Aorta (tissue), 5 donors: Measurements from ENCODE around the gene OR2T3. TPM values are rescaled to one million over a fixed set of nuclear protein-coding genes. Genes with fewer than 3 reads are reported as not detected.
"Not testable (repeated sequence)": the region's sequence is repeated elsewhere in the genome, so short reads cannot be mapped to it uniquely, and the experiment has no call there.

Experiments
- ATAC-seq: fragments of 200-7000 bp; cut with Tn5 transposase; one replicate; pipeline ENCODE4 v1.9.1; 2022; ENCODE audit warnings: moderate library complexity; ENCODE audit not compliant: low FRiP score
- DNase-seq, 2 donors: peaks; one replicate each; pipeline ENCODE4 v3.0.0-alpha.2; 2020
- H3K27ac ChIP-seq, 2 donors: one replicate each; pipeline ENCODE4 v1.5.1; 2013; ENCODE audit warnings: low read length in 2 of 2, mild to moderate bottlenecking in 2 of 2, moderate library complexity in 2 of 2, control low read depth in 1 of 2, inconsistent platforms in 1 of 2, low read depth in 1 of 2
- H3K27me3 ChIP-seq, 2 donors: one replicate each; pipeline ENCODE4 v1.6.1; 2013; ENCODE audit warnings: control low read depth in 1 of 2, low read length in 1 of 2, mild to moderate bottlenecking in 1 of 2, moderate library complexity in 1 of 2; ENCODE audit not compliant: insufficient read depth in 2 of 2, control insufficient read depth in 1 of 2
- H3K36me3 ChIP-seq, 2 donors: one replicate each; pipeline ENCODE4 v1.6.1; 2013; ENCODE audit warnings: control low read depth in 1 of 2, low read length in 1 of 2, mild to moderate bottlenecking in 1 of 2; ENCODE audit not compliant: insufficient read depth in 2 of 2, control insufficient read depth in 1 of 2
- H3K4me1 ChIP-seq, 2 donors: one replicate each; pipeline ENCODE4 v1.6.1; 2013; ENCODE audit warnings: low read length in 2 of 2, control low read depth in 1 of 2, mild to moderate bottlenecking in 1 of 2, moderate library complexity in 1 of 2; ENCODE audit not compliant: insufficient read depth in 2 of 2, control insufficient read depth in 1 of 2
- H3K4me3 ChIP-seq, 2 donors: one replicate each; pipeline ENCODE4 v1.5.1; 2013; ENCODE audit warnings: low read length in 2 of 2, control low read depth in 1 of 2, mild to moderate bottlenecking in 1 of 2
- H3K9me3 ChIP-seq: one replicate; pipeline ENCODE4 v1.6.1; 2013; ENCODE audit warnings: mild to moderate bottlenecking, low read length; ENCODE audit not compliant: control insufficient read depth
- WGBS, 2 donors: extraction: QIAGEN DNeasy Blood & Tissue Kit; methylation state at CpG; one replicate each; pipeline ENCODE4 v1.1.7; 2013; 5-methylcytosine and 5-hydroxymethylcytosine counted together
- intact Hi-C, 2 donors: fragments of 100-400 bp; cut with DNase I; formaldehyde crosslinking; loops; one replicate each; pipeline versions ENCODE4 v1.14.2 to v1.15.0; 2022
- long read RNA-seq, 2 donors: library from polyadenylated mRNA; unstranded; transcript quantifications; one replicate each; pipeline ENCODE4 v2.0.0, GENCODE V29; 2020 to 2021
- polyA plus RNA-seq, 2 donors: library from polyadenylated mRNA; stranded (reverse); fragments of 200-250 nt; gene quantifications; one replicate each; pipeline ENCODE4 v1.2.3, GENCODE V29; 2013
- total RNA-seq, 2 donors: library from RNA; stranded (reverse); fragmentation: NEBNext Ultra II Directional; extraction: Animal tissue kit (Norgen Biotek cat#: 25700); gene quantifications; one replicate each; pipeline ENCODE4 v1.2.1, GENCODE V29; 2021
- donor health status: healthy with polysubstance abuse.
- donor health status: Bipolar disorder and iron deficiency.
- donor health status: DM: no; HTN: no; CAD: no.
- donor health status: DM: no; HTN: no; CAD: no.
- donor health status: DM: yes; HTN: yes; CAD: no.

Gene OR2T3, protein sequence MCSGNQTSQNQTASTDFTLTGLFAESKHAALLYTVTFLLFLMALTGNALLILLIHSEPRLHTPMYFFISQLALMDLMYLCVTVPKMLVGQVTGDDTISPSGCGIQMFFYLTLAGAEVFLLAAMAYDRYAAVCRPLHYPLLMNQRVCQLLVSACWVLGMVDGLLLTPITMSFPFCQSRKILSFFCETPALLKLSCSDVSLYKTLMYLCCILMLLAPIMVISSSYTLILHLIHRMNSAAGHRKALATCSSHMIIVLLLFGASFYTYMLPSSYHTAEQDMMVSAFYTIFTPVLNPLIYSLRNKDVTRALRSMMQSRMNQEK
- not detected for total RNA-seq
- polyA plus RNA-seq, result not detected
- long read RNA-seq, donor 1, result 0 reads
- long read RNA-seq, donor 2, result 0 reads

DNA sequence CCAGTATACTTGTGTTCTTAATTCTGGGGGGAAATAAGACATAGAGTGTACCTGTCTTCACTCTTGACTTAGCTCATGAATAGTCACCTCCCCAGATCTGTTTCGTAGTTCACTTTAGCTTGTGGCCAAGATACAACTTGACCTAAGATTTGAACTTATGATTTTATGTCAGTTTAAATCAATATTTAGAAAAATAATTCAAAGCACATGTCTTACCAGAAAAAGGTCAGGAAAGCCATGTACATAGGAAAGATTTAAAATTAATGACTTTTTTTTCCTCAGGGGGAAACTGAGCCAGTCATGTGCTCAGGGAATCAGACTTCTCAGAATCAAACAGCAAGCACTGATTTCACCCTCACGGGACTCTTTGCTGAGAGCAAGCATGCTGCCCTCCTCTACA, at the start of gene OR2T3:
TSS of gene OR2T3 (plus strand) at position 301 of the 400 bp plus-strand sequence. CDS start at position 301, 0 bp downstream.
- H3K4me1 ChIP-seq, H3K9me3 ChIP-seq, H3K27me3 ChIP-seq, intact Hi-C loops, H3K36me3 ChIP-seq, ATAC-seq, H3K27ac ChIP-seq, DNase-seq, H3K4me3 ChIP-seq: not testable (repeated sequence)
- 44 to 66% methylated on average over 1 to 2 of the region's 2 CpGs for WGBS, 2 donors

DNA sequence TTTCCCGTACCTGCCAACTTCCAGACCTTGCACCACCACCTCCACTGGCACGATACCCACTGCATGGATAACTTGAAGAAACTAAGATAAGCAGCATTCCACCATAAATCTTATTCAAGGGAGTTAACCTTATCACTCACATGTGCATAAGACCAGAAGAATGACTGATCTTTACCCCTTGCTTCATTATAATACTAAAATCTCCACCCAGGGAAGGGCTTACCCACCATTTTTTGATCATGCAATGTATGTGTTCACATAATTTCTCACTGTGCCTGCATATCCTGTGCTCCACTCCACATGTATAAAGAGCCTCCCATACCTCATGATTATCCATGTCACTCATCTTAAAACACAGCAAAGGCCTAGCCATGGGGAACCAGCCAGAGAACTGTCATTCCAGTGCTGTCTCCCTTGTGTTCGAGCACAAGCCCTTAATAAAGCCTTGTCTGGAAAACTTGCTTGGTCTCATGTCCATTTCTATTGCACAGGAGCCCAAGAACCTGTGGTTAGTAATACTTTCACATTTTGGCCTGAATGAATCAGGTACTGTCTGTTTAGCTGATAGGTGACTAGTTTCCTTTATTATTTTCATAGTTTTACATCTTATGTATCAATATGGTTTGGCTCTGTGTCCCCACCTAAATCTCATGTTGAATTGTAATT, 45.5 kb upstream of the OR2T3 start:
- ATAC-seq, H3K27me3 ChIP-seq, H3K4me1 ChIP-seq, H3K36me3 ChIP-seq, DNase-seq, H3K4me3 ChIP-seq, H3K9me3 ChIP-seq, H3K27ac ChIP-seq, intact Hi-C loops: not testable (repeated sequence)
- WGBS, 2 donors, result 59 to 62% methylated on average over 3 of the region's 3 CpGs

DNA sequence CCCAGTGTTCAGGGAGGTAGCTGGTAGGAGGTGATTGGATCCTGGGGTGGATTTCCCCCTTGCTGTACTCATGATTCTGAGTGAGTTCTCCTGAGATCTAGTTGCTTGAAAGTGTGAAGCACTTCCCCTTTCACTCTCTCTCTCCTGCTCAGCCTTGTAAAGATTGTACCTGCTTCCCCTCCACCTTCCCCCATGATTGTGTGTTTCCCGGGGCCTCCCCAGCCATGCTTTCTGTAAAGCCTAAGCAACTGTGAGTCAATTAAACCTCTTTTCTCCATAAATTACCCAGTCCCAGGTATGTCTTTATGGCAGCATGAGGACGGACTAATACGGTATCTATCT, 45.0 kb upstream of the OR2T3 start:
- H3K9me3 ChIP-seq, intact Hi-C loops, ATAC-seq, H3K27me3 ChIP-seq, H3K4me3 ChIP-seq, H3K27ac ChIP-seq, H3K36me3 ChIP-seq, H3K4me1 ChIP-seq, DNase-seq: not testable (repeated sequence)
- WGBS, 2 donors, result 75 to 82% methylated on average over 3 of the region's 3 CpGs

DNA sequence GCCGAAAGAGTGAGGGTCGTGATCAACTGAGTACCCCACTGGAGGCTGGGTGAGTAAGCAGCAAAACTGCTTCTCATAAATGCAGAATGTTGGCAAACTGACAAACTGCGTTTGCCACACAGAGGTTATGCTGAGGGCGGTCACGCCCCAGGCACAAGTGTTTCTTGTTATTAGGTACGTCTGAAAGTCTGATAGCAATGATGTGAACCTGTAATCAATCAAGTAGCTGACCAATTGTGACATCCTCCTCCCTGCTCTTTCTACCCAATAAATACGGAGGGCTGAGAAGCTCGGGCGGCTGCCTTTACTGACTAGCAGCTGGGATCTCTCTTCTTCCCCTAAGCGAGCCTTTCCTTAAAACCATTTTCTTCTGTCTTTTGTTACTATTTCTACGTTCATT, 41.5 kb upstream of the OR2T3 start:
- DNase-seq, H3K4me1 ChIP-seq, H3K4me3 ChIP-seq, H3K9me3 ChIP-seq, H3K27ac ChIP-seq, intact Hi-C loops, H3K27me3 ChIP-seq, H3K36me3 ChIP-seq, ATAC-seq: not testable (repeated sequence)
- WGBS, 2 donors, result 68 to 78% methylated on average over 11 of the region's 11 CpGs

DNA sequence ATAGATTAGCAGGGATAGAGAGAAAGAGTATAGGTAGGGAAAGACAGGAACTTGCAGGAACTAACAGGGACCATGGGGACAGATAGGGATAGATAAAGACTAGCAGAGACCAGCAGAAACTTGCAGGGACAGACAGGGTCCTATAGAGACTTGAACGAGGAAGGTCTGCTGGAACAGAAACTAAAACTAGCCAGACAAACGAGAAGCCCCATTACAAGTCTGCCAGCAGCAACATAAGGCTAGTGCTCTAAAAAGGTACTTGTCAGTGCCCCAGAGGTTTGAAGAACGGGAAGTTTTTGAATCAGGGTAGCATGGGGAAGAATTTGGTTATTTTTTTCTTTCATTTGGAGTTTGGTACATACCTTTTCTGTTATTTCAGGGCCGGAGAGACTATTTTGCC, 41.0 kb upstream of the OR2T3 start:
- H3K27me3 ChIP-seq, intact Hi-C loops, DNase-seq, H3K36me3 ChIP-seq, H3K4me1 ChIP-seq, H3K9me3 ChIP-seq, H3K27ac ChIP-seq, H3K4me3 ChIP-seq, ATAC-seq: not testable (repeated sequence)
- 51 to 63% methylated on average over 4 of the region's 4 CpGs for WGBS, 2 donors

DNA sequence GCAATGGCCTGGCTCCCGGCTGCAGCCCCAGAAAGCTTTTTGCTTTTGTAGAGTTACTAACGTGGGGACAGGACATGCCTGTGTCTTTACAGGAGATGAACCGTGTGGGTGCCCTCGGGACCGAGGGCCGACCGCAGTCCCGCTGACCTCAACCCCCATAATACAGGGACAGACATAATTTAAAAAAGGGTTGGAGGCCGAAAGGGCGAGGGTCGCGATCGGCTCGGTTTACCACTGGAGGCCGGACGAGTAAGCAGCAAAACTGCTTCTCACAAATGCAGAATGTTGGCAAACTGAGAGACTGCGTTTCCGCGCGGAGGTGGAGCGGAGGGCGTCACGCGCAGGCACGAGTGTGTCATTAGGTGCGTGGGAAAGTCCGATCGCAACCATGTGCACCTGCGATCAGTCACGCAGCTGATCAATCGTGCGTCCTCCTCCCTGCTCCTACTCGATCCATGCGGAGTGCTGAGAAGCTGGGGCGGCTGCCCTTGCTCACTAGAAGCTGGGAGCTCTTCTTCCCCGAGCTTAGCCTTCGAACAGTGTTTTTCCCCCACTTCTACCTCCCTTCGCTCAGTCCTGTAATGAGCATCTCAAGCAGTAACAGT, 39.2 kb upstream of the OR2T3 start:
- H3K36me3 ChIP-seq, H3K4me3 ChIP-seq, intact Hi-C loops, H3K27ac ChIP-seq, H3K27me3 ChIP-seq, ATAC-seq, H3K4me1 ChIP-seq, H3K9me3 ChIP-seq, DNase-seq: not testable (repeated sequence)
- WGBS, 2 donors, result 91 to 94% methylated on average over 30 to 37 of the region's 38 CpGs

DNA sequence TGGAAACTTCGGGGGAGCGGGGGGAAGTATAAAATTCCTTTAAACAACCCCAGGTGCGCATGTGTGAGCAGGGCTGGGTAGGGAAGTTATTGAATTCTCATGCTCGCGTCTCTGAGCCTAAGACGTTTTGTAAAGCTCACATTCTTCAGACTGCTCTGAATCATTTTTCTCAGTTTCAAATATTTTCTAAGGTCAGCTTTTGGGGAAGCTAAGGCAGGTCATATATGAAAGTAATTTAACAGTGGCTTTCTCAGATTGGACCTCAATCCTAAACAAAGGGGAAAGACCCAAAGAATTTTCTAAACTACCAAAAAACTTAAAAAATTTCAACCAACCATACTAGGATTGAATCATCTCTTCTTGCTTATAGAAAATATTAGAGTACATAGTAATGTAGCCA, 38.2 kb upstream of the OR2T3 start:
- H3K36me3 ChIP-seq, H3K27ac ChIP-seq, ATAC-seq, H3K4me3 ChIP-seq, DNase-seq, H3K27me3 ChIP-seq, H3K4me1 ChIP-seq, H3K9me3 ChIP-seq, intact Hi-C loops: not testable (repeated sequence)
- 81 to 89% methylated on average over 4 of the region's 6 CpGs for WGBS, 2 donors

DNA sequence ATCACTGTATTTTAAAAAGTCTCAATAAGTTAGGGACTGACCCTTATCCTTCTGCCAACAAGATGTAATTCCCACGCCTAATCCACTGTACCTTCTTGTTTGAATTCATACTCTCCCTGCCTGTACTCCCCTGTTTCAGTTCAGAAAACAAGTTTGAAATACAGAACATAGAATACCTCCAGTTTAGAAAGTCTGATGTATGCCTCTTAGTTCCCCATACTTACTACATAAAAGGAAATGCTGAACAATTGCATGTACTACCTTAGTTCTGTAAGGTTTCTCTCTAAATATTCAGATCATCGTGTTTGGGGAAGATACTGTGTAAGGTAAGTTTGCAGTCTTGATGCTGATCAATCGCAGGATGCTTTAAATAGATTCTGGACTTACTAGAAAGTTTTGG, 36.8 kb upstream of the OR2T3 start:
- H3K27me3 ChIP-seq, DNase-seq, H3K4me1 ChIP-seq, H3K36me3 ChIP-seq, ATAC-seq, H3K4me3 ChIP-seq, H3K9me3 ChIP-seq, H3K27ac ChIP-seq, intact Hi-C loops: not testable (repeated sequence)
- 61 to 62% methylated on average over 3 of the region's 3 CpGs for WGBS, 2 donors

DNA sequence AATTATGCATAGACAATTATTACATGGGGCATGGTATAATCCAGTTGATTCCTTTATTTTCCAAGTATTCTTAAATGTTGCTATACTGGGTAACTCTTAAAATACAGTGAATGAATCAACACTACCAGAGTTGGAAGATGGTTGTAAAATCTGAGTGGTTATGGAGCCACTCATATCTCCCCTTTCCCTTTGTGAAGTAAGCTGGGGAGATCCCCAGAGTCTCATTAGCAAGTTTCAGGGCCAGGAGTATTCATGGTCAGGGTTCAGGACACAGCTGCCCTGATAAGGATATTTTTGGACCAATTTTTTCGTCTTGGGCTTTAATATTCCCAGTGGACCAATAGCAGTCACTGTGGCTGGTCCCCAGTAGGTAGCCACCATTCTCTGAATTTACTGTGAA, 34.5 kb upstream of the OR2T3 start:
- H3K4me1 ChIP-seq, H3K36me3 ChIP-seq, ATAC-seq, H3K27ac ChIP-seq, H3K9me3 ChIP-seq, intact Hi-C loops, H3K4me3 ChIP-seq, H3K27me3 ChIP-seq, DNase-seq: not testable (repeated sequence)
- 30 to 38% methylated on average over 1 of the region's 1 CpG for WGBS, 2 donors
